ENCODE data around the gene PLGRKT.
"Not testable (repeated sequence)": the region's sequence is repeated elsewhere in the genome, so short reads cannot be mapped to it uniquely, and the experiment has no call there.

Gene PLGRKT

GRCh38 chr9:5438301-5439162 is 807 bp upstream of the PLGRKT start:
- peaks cover 4% of the 10 kb centered on the region for H3K36me3 ChIP-seq (ENCODE audit: insufficient read depth, low read length)
- peak overlapping the region; percentile 94 for H3K4me2 ChIP-seq (ENCODE audit: low read length)
- H3K27me3 ChIP-seq (ENCODE audit: control insufficient read depth, insufficient read depth, low read length) = no peaks in the 10 kb centered on the region
- peak overlapping the region; percentile 84 for H3K4me3 ChIP-seq (ENCODE audit: low read length)
- H3K9ac ChIP-seq (ENCODE audit: low read depth, low read length) = peak overlapping the region; percentile 94
- peaks cover 19% of the 10 kb centered on the region for H3K4me1 ChIP-seq (ENCODE audit: control insufficient read depth, insufficient read depth, low read length)
- no peaks in the 10 kb centered on the region for H3K9me3 ChIP-seq (replicated peaks; ENCODE audit: low read length)

- Histone ChIP-seq H3K9ac (ENCODE audit: low read depth, low read length) (peak overlapping the region; percentile 94), H3K27me3 (ENCODE audit: control insufficient read depth, insufficient read depth, low read length) (no peaks in the 10 kb centered on the region), H3K4me3 (ENCODE audit: low read length) (peak overlapping the region; percentile 84), H3K9me3 (replicated peaks; ENCODE audit: low read length) (no peaks in the 10 kb centered on the region), H3K4me1 (ENCODE audit: control insufficient read depth, insufficient read depth, low read length) (peaks cover 19% of the 10 kb centered on the region), H3K36me3 (ENCODE audit: insufficient read depth, low read length) (peaks cover 4% of the 10 kb centered on the region), H3K4me2 (ENCODE audit: low read length) (peak overlapping the region; percentile 94)
Observed at GRCh38 chr9:5436441-5436840, 1.3 kb downstream of the PLGRKT start.

- Histone ChIP-seq H3K4me1 (ENCODE audit: control insufficient read depth, insufficient read depth, low read length) (peaks cover 19% of the 10 kb centered on the region), H3K36me3 (ENCODE audit: insufficient read depth, low read length) (peaks cover 4% of the 10 kb centered on the region), H3K4me3 (ENCODE audit: low read length) (no peak overlapping the region), H3K9me3 (replicated peaks; ENCODE audit: low read length) (no peaks in the 10 kb centered on the region), H3K9ac (ENCODE audit: low read depth, low read length) (no peak overlapping the region), H3K27me3 (ENCODE audit: control insufficient read depth, insufficient read depth, low read length) (no peaks in the 10 kb centered on the region), H3K4me2 (ENCODE audit: low read length) (no peak overlapping the region)
Observed at GRCh38 chr9:5435912-5436311, 1.8 kb downstream of the PLGRKT start.

- not testable (repeated sequence) for H3K4me2 ChIP-seq (ENCODE audit: low read length); H3K9ac ChIP-seq (ENCODE audit: low read depth, low read length); H3K4me3 ChIP-seq (ENCODE audit: low read length); H3K27me3 ChIP-seq (ENCODE audit: control insufficient read depth, insufficient read depth, low read length); H3K9me3 ChIP-seq (replicated peaks; ENCODE audit: low read length); H3K36me3 ChIP-seq (ENCODE audit: insufficient read depth, low read length)
- H3K4me1 ChIP-seq (ENCODE audit: control insufficient read depth, insufficient read depth, low read length) = peaks cover 19% of the 10 kb centered on the region
Observed at GRCh38 chr9:5433841-5434810, 3.6 kb downstream of the PLGRKT start.

- not testable (repeated sequence) for H3K27me3 ChIP-seq (ENCODE audit: control insufficient read depth, insufficient read depth, low read length); H3K9me3 ChIP-seq (replicated peaks; ENCODE audit: low read length); H3K36me3 ChIP-seq (ENCODE audit: insufficient read depth, low read length); H3K9ac ChIP-seq (ENCODE audit: low read depth, low read length); H3K4me3 ChIP-seq (ENCODE audit: low read length); H3K4me2 ChIP-seq (ENCODE audit: low read length)
- peaks cover 16% of the 10 kb centered on the region for H3K4me1 ChIP-seq (ENCODE audit: control insufficient read depth, insufficient read depth, low read length)
Observed at GRCh38 chr9:5433328-5433727, 4.4 kb downstream of the PLGRKT start.

- H3K9me3 ChIP-seq (replicated peaks; ENCODE audit: low read length); H3K27me3 ChIP-seq (ENCODE audit: control insufficient read depth, insufficient read depth, low read length); H3K9ac ChIP-seq (ENCODE audit: low read depth, low read length); H3K36me3 ChIP-seq (ENCODE audit: insufficient read depth, low read length); H3K4me2 ChIP-seq (ENCODE audit: low read length); H3K4me3 ChIP-seq (ENCODE audit: low read length): not testable (repeated sequence)
- H3K4me1 ChIP-seq (ENCODE audit: control insufficient read depth, insufficient read depth, low read length) = peaks cover 11% of the 10 kb centered on the region
Observed at GRCh38 chr9:5432890-5433289, 4.8 kb downstream of the PLGRKT start.

- Histone ChIP-seq H3K4me2 (ENCODE audit: low read length) (no peak overlapping the region), H3K27me3 (ENCODE audit: control insufficient read depth, insufficient read depth, low read length) (no peaks in the 10 kb centered on the region), H3K36me3 (ENCODE audit: insufficient read depth, low read length) (peaks cover 3% of the 10 kb centered on the region), H3K4me1 (ENCODE audit: control insufficient read depth, insufficient read depth, low read length) (peaks cover under 1% of the 10 kb centered on the region), H3K4me3 (ENCODE audit: low read length) (no peak overlapping the region), H3K9ac (ENCODE audit: low read depth, low read length) (no peak overlapping the region), H3K9me3 (replicated peaks; ENCODE audit: low read length) (no peaks in the 10 kb centered on the region)
Observed at GRCh38 chr9:5430912-5431311, 6.8 kb downstream of the PLGRKT start.

GRCh38 chr9:5429873-5430564 is 7.7 kb downstream of the PLGRKT start:
- Histone ChIP-seq H3K9ac (ENCODE audit: low read depth, low read length) (no peak overlapping the region), H3K36me3 (ENCODE audit: insufficient read depth, low read length) (no peaks in the 10 kb centered on the region), H3K9me3 (replicated peaks; ENCODE audit: low read length) (no peaks in the 10 kb centered on the region), H3K27me3 (ENCODE audit: control insufficient read depth, insufficient read depth, low read length) (no peaks in the 10 kb centered on the region), H3K4me1 (ENCODE audit: control insufficient read depth, insufficient read depth, low read length) (no peaks in the 10 kb centered on the region), H3K4me3 (ENCODE audit: low read length) (no peak overlapping the region), H3K4me2 (ENCODE audit: low read length) (no peak overlapping the region)

- H3K36me3 ChIP-seq (ENCODE audit: insufficient read depth, low read length) = no peaks in the 10 kb centered on the region
- H3K9me3 ChIP-seq (replicated peaks; ENCODE audit: low read length) = no peaks in the 10 kb centered on the region
- H3K27me3 ChIP-seq (ENCODE audit: control insufficient read depth, insufficient read depth, low read length) = no peaks in the 10 kb centered on the region
- H3K4me3 ChIP-seq (ENCODE audit: low read length) = no peak overlapping the region
- no peaks in the 10 kb centered on the region for H3K4me1 ChIP-seq (ENCODE audit: control insufficient read depth, insufficient read depth, low read length)
- no peak overlapping the region for H3K9ac ChIP-seq (ENCODE audit: low read depth, low read length)
- no peak overlapping the region for H3K4me2 ChIP-seq (ENCODE audit: low read length)
Observed at GRCh38 chr9:5428794-5429528, 8.8 kb downstream of the PLGRKT start.

- Histone ChIP-seq H3K9me3 (replicated peaks; ENCODE audit: low read length) (no peaks in the 10 kb centered on the region), H3K9ac (ENCODE audit: low read depth, low read length) (no peak overlapping the region), H3K27me3 (ENCODE audit: control insufficient read depth, insufficient read depth, low read length) (no peaks in the 10 kb centered on the region), H3K4me1 (ENCODE audit: control insufficient read depth, insufficient read depth, low read length) (no peaks in the 10 kb centered on the region), H3K36me3 (ENCODE audit: insufficient read depth, low read length) (no peaks in the 10 kb centered on the region), H3K4me2 (ENCODE audit: low read length) (no peak overlapping the region), H3K4me3 (ENCODE audit: low read length) (no peak overlapping the region)
Observed at GRCh38 chr9:5428172-5428571, 9.6 kb downstream of the PLGRKT start.
